Mesendoderm (in vitro differentiated cells): ENCODE measurements around the gene AADAT. TPM values are rescaled to one million over a fixed set of nuclear protein-coding genes. Genes with fewer than 3 reads are reported as not detected.

Experiments used
- DNase-seq: peaks from one replicate; pipeline ENCODE4 v3.0.0; 2013
- H2AK5ac ChIP-seq: 2 replicates; pipeline ENCODE4 v1.6.1; 2013; ENCODE audit warnings: low read length, inconsistent platforms
- H2BK120ac ChIP-seq: 2 replicates; pipeline ENCODE4 v1.6.1; 2013; ENCODE audit warnings: low read depth, mild to moderate bottlenecking, low read length, moderate library complexity, mixed read lengths
- H2BK15ac ChIP-seq: replicated peaks from 2 replicates; pipeline ENCODE4 v1.6.1; 2013; ENCODE audit warnings: low read depth, mild to moderate bottlenecking, moderate library complexity
- H2BK5ac ChIP-seq: 2 replicates; pipeline ENCODE4 v1.6.1; 2013; ENCODE audit warnings: low read length, inconsistent platforms
- H3K18ac ChIP-seq: 2 replicates; pipeline ENCODE4 v1.6.1; 2013; ENCODE audit warnings: mild to moderate bottlenecking, low read length, mixed read lengths
- H3K23ac ChIP-seq: one replicate; pipeline ENCODE4 v1.6.1; 2013; ENCODE audit warnings: low read length
- H3K27ac ChIP-seq: 2 replicates; pipeline ENCODE4 v1.5.1; 2013; ENCODE audit warnings: low read depth, mild to moderate bottlenecking, inconsistent platforms, low read length, moderate library complexity
- H3K27me3 ChIP-seq: 2 replicates; pipeline ENCODE4 v1.6.1; 2013; ENCODE audit warnings: low read length, control low read depth, mild to moderate bottlenecking, inconsistent platforms; ENCODE audit not compliant: insufficient read depth, poor library complexity
- H3K36me3 ChIP-seq: 2 replicates; pipeline ENCODE4 v1.6.1; 2013; ENCODE audit warnings: low read length, inconsistent platforms; ENCODE audit not compliant: control insufficient read depth, insufficient read depth
- H3K4ac ChIP-seq: one replicate; pipeline ENCODE4 v1.6.1; 2013; ENCODE audit warnings: low read depth, mild to moderate bottlenecking, low read length, moderate library complexity
- H3K4me1 ChIP-seq: 2 replicates; pipeline ENCODE4 v1.6.1; 2013; ENCODE audit warnings: low read depth, low read length, inconsistent platforms; ENCODE audit not compliant: control insufficient read depth
- H3K4me2 ChIP-seq: 2 replicates; pipeline ENCODE4 v1.6.1; 2013; ENCODE audit warnings: low read length
- H3K4me3 ChIP-seq: 2 replicates; pipeline ENCODE4 v1.5.1; 2013; ENCODE audit warnings: mild to moderate bottlenecking, low read length
- H3K56ac ChIP-seq: one replicate; pipeline ENCODE4 v1.6.1; 2013; ENCODE audit warnings: low read length
- H3K79me1 ChIP-seq: 2 replicates; pipeline ENCODE4 v1.6.1; 2013; ENCODE audit warnings: low read length, inconsistent platforms
- H3K79me2 ChIP-seq: 2 replicates; pipeline ENCODE4 v1.6.1; 2013; ENCODE audit warnings: mild to moderate bottlenecking, low read length; ENCODE audit not compliant: control insufficient read depth, insufficient read depth
- H3K9ac ChIP-seq: 2 replicates; pipeline ENCODE4 v1.6.1; 2013; ENCODE audit warnings: low read length, inconsistent platforms
- H4K5ac ChIP-seq: one replicate; pipeline ENCODE4 v1.6.1; 2013; ENCODE audit warnings: low read length
- H4K8ac ChIP-seq: one replicate; pipeline ENCODE4 v1.6.1; 2013; ENCODE audit warnings: low read depth, mild to moderate bottlenecking, control low read depth, low read length, moderate library complexity
- WGBS: extraction: QIAGEN DNeasy Blood & Tissue Kit; methylation state at CpG from one replicate; pipeline ENCODE4 v1.1.7; 2013; ENCODE audit warnings: low lambda C conversion rate, missing lambda C conversion rate; ENCODE audit not compliant: insufficient coverage; ENCODE audit errors: extremely low coverage; 5-methylcytosine and 5-hydroxymethylcytosine counted together
- small RNA-seq: library from polyadenylated mRNA; stranded (forward); fragments of <200 nt; extraction: miRNeasy Mini kit (QIAGEN cat#:217004); gene quantifications from one replicate; pipeline ENCODE3, GENCODE V24; 2013; ENCODE audit not compliant: insufficient read depth

Gene AADAT

DNA sequence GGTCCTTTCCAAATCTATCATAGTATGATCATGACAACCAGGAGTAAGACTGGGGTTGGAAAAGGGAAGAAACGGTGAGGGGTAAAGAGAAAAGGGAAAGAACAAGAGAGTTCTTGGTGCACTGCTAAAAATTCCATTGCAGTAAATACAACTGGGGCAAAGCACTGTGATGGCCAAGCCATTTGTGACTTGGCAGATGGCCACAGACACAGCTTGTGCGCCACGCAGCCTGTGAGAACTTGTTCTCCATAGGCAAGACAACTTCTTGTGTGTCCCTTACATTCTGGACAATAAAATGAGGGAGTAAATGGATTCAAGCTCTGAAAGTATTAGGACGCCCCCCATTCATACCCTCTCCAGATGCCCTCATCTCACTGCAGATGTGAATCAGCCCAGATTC lies 74.5 kb downstream of the AADAT start:
- H3K56ac ChIP-seq: no peak overlapping the region
- H2BK15ac ChIP-seq: no peak overlapping the region
- no peaks in the 10 kb centered on the region for H3K36me3 ChIP-seq
- H3K27ac ChIP-seq: no peak overlapping the region
- no peak overlapping the region for H3K4me2 ChIP-seq
- H3K23ac ChIP-seq: no peak overlapping the region
- no peaks in the 10 kb centered on the region for H3K27me3 ChIP-seq
- H4K8ac ChIP-seq: no peak overlapping the region
- no peak overlapping the region for H3K9ac ChIP-seq
- H3K79me1 ChIP-seq: peaks cover 4% of the 10 kb centered on the region
- peaks cover 2% of the 10 kb centered on the region for H3K79me2 ChIP-seq
- H2BK5ac ChIP-seq: no peak overlapping the region
- no CpG with 5 or more reads among the region's 4 CpGs for WGBS
- no peak overlapping the region for H3K4ac ChIP-seq
- no peak overlapping the region for H3K18ac ChIP-seq
- no peak for DNase-seq
- H2BK120ac ChIP-seq: no peak overlapping the region
- no peak overlapping the region for H4K5ac ChIP-seq
- H3K4me3 ChIP-seq: no peak overlapping the region
- peaks cover 8% of the 10 kb centered on the region for H3K4me1 ChIP-seq
- H2AK5ac ChIP-seq: no peak overlapping the region

DNA sequence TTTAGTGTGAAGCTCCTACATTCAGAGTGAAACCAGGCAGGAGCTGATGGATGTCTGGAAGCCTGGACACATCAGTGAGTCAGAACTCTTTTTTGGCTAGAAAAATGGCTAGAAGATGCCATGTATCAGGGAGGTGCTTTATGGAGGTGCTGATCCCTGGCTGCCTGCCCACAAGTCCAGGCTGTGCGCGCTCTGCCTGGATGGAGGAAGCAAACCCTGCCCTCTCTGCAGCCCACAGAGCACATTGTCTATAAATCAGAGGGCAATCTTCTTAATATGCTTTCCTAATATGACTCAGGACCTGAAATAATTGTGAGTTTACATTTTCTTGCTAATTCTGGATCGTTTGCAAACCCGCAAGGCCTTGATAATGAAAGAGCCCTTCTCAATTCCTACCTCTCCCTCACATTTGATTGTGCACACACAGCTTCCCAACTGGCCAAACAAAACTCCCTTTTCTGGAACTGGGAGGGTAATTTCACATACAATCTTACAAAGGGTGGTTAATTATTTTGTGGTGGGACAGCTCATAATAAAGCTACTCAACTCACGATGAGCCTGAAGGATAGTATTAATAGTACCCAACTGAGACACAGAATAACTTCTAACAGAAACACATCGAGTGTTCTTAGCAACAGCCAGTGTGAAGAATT lies 75.3 kb downstream of the AADAT start:
- H3K56ac ChIP-seq: no peak overlapping the region
- H2BK15ac ChIP-seq: no peak overlapping the region
- DNase-seq: no peak
- no peaks in the 10 kb centered on the region for H3K36me3 ChIP-seq
- H3K4me1 ChIP-seq: peaks cover 8% of the 10 kb centered on the region
- no peaks in the 10 kb centered on the region for H3K27me3 ChIP-seq
- no peak overlapping the region for H3K9ac ChIP-seq
- H3K79me2 ChIP-seq: peaks cover 2% of the 10 kb centered on the region
- no peak overlapping the region for H4K8ac ChIP-seq
- no peak overlapping the region for H3K4me2 ChIP-seq
- H3K27ac ChIP-seq: no peak overlapping the region
- peaks cover 4% of the 10 kb centered on the region for H3K79me1 ChIP-seq
- H2AK5ac ChIP-seq: no peak overlapping the region
- no peak overlapping the region for H3K4ac ChIP-seq
- WGBS: no CpG with 5 or more reads among the region's 6 CpGs
- no peak overlapping the region for H3K18ac ChIP-seq
- no peak overlapping the region for H2BK5ac ChIP-seq
- no peak overlapping the region for H4K5ac ChIP-seq
- no peak overlapping the region for H2BK120ac ChIP-seq
- H3K4me3 ChIP-seq: no peak overlapping the region
- no peak overlapping the region for H3K23ac ChIP-seq

DNA sequence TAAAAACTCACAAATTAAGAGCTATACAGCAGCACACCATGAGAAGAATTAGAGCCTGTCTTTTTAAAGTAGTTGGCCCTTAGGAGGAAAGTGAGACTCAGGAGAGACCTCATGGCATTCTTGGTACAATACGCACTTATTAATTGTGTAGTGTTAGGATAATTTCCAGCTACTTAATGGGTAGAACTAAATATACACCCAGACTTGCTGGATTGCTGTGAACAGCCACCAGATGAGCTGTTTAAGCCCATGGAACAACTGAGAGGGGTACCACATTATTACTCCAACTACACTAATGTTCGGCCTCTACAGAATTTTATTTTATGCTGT lies 77.2 kb downstream of the AADAT start:
- no CpG with 5 or more reads among the region's 2 CpGs for WGBS
- no peak overlapping the region for H3K4me2 ChIP-seq
- no peak overlapping the region for H3K23ac ChIP-seq
- H3K27ac ChIP-seq: no peak overlapping the region
- H2AK5ac ChIP-seq: no peak overlapping the region
- H3K18ac ChIP-seq: no peak overlapping the region
- H4K8ac ChIP-seq: no peak overlapping the region
- H3K4me3 ChIP-seq: no peak overlapping the region
- no peaks in the 10 kb centered on the region for H3K79me1 ChIP-seq
- peaks cover 6% of the 10 kb centered on the region for H3K4me1 ChIP-seq
- H3K79me2 ChIP-seq: peaks cover 2% of the 10 kb centered on the region
- H3K9ac ChIP-seq: no peak overlapping the region
- H3K56ac ChIP-seq: no peak overlapping the region
- H2BK120ac ChIP-seq: no peak overlapping the region
- H3K4ac ChIP-seq: no peak overlapping the region
- no peak overlapping the region for H2BK5ac ChIP-seq
- H3K36me3 ChIP-seq: no peaks in the 10 kb centered on the region
- DNase-seq: no peak
- H2BK15ac ChIP-seq: no peak overlapping the region
- H4K5ac ChIP-seq: no peak overlapping the region
- H3K27me3 ChIP-seq: no peaks in the 10 kb centered on the region

DNA sequence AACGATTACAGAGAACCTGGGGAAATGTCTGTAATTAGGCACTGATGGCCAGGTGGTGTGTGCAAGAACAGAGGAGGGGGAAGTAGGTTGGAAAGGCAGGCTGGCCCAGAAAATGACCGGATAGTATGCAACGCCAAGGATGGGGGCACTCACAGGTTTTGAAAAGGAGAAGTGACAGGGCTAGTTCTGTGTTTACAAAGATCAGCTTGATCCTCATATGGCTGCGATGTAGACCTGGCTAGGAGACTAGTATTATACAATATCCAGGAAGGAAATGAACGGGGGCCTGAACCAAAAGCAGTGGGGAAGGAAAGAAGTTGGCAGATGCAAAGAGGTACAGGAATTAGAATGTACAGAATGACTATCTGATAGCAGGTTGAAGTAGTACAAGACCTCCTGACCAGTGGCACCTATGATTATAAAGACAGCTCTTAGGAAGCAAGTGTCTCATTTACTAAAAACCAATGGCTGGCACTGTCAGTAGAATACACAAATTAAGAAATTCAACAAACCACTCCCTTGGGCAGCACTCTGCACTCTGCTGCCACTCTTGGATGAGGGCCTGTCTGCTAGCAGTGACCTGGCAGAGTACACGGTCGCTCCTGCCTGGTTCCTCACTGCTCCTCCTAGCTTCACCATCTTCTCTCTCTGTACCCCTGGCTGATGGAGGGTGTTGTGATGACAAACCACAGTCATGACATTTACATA lies 77.7 kb downstream of the AADAT start:
- H3K4me1 ChIP-seq: peaks cover 3% of the 10 kb centered on the region
- H3K27ac ChIP-seq: no peak overlapping the region
- no CpG with 5 or more reads among the region's 7 CpGs for WGBS
- no peak overlapping the region for H3K23ac ChIP-seq
- H3K27me3 ChIP-seq: no peaks in the 10 kb centered on the region
- no peak overlapping the region for H3K4me3 ChIP-seq
- H2BK5ac ChIP-seq: no peak overlapping the region
- H2BK15ac ChIP-seq: no peak overlapping the region
- no peak overlapping the region for H3K4me2 ChIP-seq
- no peak overlapping the region for H3K18ac ChIP-seq
- no peaks in the 10 kb centered on the region for H3K36me3 ChIP-seq
- DNase-seq: no peak
- no peak overlapping the region for H4K5ac ChIP-seq
- H3K79me2 ChIP-seq: peaks cover 2% of the 10 kb centered on the region
- peaks cover 2% of the 10 kb centered on the region for H3K79me1 ChIP-seq
- no peak overlapping the region for H3K4ac ChIP-seq
- H3K56ac ChIP-seq: no peak overlapping the region
- H2BK120ac ChIP-seq: no peak overlapping the region
- no peak overlapping the region for H2AK5ac ChIP-seq
- H3K9ac ChIP-seq: no peak overlapping the region
- no peak overlapping the region for H4K8ac ChIP-seq

Small RNA genes within 50 kb of the gene (small RNA-seq; reads per million reads assigned to genes)
- not detected for gene APOBEC3AP1
